HG03103 (cell line): ENCODE results near the gene SLC5A4.

ENCODE experiments used
- ATAC-seq: cut with Tn5 transposase; IDR thresholded peaks from one replicate; pipeline ENCODE4 v1.9.1; 2021; ENCODE audit warnings: low read depth; ENCODE audit not compliant: unreplicated experiment

SLC5A4 gene

GRCh38 chr22:32233091-32233490, 22.1 kb downstream of the SLC5A4 start:
- no peak for ATAC-seq

GRCh38 chr22:32232191-32232830, 22.8 kb downstream of the SLC5A4 start:
- ATAC-seq = no peak

DNA sequence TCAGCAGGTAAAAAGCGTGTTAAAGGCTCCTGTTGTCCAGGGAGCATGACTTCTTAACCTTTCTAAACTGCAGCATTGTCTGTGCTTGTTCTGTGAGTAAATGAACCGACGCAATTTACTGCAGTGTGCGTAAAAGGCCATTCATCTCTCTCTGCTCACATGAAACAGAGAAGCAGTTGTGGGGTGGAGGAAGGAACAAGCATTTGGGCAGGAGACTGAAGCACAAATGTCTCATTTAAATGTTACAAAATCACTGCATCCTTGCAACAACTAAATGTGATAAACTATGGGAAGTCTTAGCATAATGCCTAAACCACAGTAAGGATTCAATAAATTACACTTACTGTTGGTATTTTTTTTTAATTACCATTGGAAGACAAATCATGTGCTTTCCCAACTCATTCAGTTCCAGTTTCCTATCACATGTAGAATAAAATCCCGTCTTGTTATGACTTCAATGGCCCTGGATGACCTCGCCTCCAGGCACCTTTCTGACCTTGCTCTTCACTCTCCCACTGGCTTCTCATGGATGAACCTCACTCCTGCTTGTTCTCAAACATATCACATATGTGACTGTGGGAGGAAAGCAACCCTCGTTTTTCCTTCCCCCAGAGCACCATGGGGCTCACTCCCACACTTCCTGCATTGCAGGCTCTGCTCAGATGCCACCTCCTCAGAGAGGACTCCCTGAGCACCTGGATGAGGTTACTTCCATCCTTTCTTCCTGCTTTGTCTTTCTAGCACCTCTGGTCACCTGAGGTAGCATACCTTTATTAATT, 28.6 kb downstream of the SLC5A4 start:
- no peak for ATAC-seq

DNA sequence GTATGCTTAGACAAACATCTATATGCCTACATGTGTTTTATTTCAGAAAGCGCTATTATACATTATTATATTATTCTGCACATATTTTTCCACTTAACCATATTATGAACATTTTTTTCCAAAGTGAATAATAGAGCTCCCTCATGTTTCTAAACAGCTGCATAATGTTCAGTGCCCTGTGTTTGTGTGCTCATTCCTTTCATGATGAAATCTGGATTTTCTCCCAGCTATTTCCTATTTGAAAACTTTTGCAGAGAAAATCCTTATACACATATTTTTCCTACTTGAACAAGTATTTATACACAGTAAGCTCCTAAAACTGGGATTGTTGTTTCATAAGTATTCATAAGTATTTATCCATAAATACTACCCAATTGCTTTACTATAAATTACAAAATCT, 32.2 kb downstream of the SLC5A4 start:
- ATAC-seq = no peak

DNA sequence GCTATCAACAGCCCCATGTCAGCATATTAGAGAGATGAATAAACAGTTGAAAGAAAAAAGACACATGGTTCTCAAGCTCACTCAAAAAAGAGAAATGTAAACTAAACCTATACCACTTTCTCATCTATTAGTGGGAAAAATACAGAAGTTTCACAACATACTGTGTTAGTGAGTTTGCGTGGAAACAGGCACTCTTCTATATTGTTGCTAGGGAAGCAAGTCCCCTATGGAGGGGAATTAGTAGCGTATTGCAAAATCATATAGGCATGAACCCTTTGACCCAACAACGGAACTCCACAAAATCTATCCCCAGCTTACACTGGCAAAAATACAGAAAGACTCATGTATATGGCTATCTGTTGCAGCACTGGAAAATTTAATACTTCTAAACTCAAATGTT, 36.1 kb downstream of the SLC5A4 start:
- no peak for ATAC-seq

- ATAC-seq = no peak
Observed at GRCh38 chr22:32218470-32218869, 36.7 kb downstream of the SLC5A4 start.

DNA sequence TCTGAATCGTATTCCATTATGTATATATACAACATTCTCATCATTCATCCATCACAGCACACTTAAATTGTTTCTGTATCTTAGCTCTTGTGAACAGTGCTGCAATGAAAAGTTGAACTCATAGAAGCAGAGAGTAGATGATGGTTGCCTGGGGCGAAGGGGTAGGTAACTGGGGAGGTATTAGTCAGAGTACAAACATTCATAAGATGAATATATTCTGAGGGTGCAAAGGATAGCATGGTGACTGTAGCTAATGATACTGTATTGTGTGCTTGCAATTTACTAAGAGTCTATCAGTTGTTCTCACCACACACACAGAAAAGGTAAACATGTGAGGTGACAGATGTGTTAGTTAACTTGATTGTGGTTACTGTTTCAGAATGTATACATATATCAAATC, 37.7 kb downstream of the SLC5A4 start:
- ATAC-seq = no peak

DNA sequence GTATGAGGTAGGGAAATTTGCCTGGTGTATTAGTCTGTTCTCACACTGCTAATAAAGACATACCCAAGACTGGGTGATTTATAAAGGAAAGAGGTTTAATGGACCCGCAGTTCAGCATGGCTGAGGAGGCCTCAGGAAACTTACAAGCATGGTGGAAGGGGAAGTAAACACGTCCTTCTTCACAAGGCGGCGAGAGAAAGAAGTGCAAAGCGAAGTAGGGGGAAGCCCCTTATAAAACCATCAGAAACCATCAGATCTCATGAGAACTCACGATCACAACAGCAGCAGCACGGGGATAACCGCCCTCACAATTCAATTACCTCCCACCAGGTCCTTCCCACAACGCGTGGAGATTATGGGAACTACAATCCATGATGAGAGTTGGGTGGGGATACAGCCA, 38.2 kb downstream of the SLC5A4 start:
- no peak for ATAC-seq

DNA sequence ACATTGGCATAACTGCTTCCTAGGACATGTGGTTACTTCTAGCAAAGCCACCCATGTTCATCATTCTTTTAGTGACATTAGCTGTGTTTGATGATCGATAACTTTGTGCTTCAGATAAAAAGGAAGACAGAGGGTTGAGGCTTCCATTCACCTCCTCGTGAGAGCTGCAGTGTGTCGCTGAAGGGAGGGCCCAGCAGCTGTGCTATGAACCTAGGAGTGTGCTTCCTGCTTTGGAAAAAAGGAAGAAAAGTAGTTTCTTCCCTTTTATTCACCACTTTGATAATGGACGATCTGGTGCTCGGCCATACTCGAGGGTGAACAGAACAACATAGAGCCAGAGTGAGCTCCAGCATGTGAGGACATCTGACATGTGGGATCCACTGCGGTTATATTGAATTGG, 44.1 kb downstream of the SLC5A4 start:
- no peak for ATAC-seq

DNA sequence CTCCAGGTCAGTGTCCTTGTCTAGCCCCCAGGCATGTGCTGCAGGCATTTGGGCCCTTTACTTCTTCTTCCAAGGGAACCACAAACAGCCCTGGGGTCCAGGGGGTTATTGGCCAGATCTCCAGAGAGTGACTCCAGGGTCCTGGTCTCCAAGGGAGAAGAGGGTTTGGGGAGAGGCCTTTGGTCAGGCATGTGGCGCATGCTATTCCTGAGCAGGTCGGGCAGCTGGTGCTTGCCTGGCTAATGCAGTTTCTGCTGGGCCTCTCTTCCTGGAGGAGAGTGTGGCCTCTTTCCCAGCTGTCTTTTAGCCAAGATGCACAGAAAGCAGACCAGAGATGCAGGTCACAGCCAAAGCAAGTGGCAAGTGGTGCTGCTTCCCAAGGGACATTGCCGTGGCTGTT, 46.5 kb downstream of the SLC5A4 start:
- ATAC-seq = no peak

DNA sequence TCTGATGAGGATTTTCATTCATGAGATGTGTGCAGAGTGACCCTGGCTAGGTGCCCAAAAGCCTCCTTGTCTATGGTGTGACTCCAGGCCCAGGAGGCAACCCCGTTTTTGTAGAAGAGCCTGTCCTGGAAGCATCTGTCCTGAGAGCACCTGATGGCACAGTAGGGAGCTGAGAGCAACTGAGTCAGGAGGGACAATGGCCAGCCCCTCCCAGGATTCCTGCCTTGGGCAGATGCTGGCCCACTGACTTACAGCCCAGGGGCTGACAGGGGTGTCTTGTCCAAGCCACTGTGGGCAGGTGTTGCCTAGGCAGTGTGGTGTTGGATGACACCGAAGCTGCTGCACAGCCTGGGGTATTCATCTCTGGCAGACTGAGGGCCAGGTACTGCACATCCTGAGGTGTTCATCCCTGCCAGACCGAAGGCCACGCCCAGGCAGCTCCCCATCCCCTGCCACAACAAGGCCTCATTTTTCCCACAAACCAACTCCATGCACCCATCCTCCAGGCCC, 47.1 kb downstream of the SLC5A4 start:
- no peak for ATAC-seq

DNA sequence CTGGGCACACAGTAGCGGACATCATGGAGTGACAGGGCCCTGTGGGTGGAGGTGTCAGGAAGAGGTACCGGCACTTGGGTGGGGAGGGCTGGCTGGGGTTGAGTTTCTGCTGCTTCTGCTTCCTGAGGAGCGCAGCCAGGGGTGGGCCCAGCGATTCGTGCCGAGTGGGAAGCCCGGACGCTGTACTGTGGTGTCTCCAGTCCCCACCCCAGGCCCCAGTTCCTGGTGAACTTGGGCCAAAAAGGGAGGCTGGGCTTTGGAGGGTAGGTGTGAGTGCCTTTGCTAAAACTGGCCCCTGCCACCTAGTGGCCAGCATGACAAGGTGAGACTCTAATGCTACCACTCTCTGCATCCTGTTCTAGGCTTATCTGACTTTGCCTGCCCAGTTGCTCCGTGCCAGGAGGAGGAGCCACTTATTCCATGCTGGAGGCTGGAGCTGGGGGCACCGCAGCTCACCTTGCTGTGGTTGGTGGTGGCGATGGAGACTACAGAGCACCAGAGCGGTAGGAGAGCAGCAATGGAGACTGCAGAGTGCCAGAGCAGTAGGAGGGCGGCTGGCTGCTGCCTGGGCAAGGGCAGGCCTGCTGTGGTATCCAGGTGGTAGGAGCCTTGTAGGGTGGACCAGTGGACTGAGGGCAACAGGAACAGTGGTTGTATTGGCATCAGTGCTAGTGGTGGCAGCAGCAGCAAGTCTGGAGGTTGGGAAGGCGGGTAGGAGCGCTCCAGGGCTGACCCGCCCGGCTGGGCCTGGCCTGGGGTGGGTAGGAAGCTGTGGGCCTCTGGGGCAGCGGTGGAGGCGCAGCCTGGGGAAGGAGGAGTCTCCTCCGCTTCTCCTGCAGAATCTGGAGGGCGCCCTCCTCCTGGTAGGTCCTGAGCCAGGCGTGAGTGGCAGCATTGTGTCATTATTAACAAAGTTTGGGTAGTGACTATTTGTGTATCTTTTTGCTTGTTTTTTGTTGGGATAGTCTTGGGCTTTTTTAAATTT, 48.1 kb downstream of the SLC5A4 start:
- ATAC-seq = no peak

DNA sequence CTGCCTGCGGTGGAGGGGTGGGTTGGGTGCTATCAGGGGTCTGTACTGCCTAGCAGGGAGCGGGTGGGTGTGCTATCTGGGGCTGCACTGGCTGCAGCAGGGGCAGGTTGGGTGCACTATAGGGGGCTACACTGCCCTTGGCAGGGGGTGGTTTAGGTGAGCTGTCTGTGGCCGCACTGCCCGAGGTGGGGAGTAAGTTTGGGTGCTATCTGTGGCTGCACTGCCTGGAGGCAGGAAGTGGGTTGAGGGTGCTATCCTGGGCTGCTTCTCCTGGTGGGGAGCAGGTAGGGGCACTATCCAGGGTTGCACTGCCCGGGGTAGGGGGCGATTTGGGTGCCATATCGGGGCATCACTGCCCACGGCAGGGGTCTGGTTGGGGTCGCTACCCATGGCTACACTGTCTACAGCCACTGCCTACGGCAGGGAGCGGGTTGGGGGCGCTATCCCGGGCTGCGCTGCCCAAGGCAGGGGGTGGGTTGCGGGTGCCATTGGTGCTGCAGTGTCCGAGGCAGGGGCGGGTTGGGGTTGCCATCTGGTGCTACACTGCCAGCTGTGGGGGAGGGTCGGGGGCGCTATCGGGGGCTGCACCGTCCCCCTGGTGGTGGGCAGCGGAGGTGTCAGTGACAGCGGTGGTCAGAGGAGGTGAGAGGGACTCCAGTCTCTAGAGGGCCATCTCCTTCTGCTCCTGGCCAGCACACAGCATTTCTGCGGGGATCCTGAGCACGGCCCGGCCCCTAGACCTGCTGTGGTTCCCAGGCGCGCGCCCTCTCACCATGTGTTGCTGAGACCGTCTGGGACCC, 49.0 kb downstream of the SLC5A4 start:
- ATAC-seq = no peak

DNA sequence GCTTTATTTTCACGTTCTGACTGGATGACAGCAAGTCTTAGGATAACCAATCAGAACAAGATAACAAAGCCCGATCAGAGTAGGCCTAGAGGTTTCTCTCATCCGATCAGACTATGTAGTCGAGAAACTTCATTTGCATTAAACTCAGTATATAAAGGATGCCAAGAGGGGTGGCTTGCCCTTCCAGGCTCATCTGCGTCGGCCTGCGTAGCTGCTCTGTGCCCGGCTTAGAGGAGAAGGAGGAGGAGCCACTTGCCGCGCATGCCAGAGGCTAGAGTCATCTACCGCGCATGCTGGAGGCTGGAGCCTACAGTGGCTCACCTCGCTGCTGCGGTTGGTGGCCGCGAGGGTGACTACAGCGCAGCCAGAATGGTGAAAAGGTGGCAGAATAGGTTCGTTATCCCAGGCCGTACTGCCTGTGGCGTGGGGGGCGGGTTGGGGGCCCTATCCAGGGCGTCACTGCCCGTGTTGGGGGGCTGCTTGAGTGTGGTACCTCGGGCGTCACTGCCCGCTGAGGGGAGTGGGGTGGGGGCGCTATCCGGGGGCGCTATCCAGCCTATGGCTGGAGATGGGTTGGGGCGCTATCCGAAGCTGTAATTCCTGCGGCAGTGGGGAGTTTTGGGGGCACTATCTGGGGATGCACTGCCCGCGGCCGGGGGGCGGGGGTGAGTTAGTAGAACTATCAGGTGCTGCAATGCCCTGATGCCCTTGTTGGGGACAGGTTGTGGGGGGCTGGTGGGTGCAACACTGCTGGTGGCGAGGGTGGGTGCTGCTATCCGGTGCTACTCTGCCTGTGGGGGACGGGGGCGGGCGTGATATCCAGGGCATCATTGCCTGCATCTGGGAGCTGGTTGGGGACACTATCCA, 50.1 kb downstream of the SLC5A4 start, which contains the start of gene RFPL2:
Gene RFPL2, minus strand, starts transcription at position 218 of the 867 bp plus-strand sequence. CDS start 2,622 bp downstream, outside the sequence.
- ATAC-seq = no peak

DNA sequence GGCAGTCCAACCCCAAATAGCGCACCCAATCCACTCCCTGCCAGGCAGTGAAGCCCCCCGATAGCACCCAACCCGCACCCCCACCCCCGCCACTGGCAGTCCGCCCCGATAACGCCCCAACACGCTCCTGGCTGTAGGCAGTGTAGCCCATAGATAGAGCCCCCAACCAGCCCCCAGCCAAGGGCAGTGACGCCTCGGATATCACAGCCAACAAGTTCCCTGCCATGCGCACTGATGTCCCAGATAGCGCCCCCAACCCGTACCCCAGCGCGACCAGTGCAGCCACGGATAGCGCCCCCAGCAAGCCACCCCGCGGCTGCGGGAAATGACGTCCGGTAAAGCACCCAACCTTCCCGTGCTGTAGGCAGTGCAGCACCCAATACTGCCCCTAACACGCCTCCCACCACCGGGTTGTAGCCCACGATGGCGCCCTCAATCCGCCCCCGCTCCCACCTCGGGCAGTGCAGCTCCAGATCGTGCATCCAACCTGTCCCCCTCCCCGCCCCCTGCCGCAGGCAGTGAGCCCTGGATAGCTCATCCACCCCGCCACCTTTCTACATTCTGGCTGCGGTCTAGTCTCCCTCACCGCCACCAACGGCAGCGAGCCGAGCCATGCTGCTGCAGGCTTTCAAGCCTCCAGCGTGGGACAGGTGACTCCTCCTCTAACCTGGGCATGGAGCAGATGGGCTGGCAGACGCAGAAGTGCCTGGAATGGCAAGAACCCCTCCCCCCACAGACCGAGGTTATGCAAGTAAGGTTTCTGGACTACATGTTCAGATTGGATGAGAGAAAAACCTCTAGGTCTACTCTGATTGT, 50.9 kb downstream of the SLC5A4 start:
- no peak for ATAC-seq

- ATAC-seq = no peak
Observed at GRCh38 chr22:32203181-32204039, 51.7 kb downstream of the SLC5A4 start.

- no peak for ATAC-seq
Observed at GRCh38 chr22:32202539-32203180, 52.5 kb downstream of the SLC5A4 start.
